GM12872 (cell line): ENCODE data around the gene UBN1.

ENCODE experiments used
- TF ChIP-seq, protein P1 (sequence below): IDR thresholded peaks from 3 replicates; pipeline ENCODE4 v1.5.1; 2011; ENCODE audit warnings: low read depth, mild to moderate bottlenecking, low read length, moderate library complexity; ENCODE audit not compliant: insufficient read depth

Gene UBN1

DNA sequence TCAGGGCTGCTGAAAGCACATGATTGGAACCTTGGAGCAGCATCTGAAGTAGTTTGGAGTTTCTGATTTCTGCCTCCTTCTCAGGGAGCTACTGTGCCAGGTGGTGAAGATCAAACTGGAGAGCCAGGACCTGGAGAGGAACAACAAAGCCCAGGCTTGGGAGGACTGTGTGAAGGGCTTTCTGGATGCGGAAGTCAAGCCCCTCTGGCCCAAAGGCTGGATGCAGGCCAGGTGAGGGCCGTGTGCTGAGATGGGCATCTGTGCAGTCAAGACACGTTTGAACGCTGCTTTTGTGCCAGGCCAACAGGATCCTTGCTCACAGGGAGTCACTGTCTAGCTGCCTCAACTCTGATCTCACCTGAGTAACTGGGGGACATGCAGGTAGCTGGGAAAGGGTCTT, 23.8 kb downstream of the UBN1 start:
- TF ChIP-seq, protein P1, sequence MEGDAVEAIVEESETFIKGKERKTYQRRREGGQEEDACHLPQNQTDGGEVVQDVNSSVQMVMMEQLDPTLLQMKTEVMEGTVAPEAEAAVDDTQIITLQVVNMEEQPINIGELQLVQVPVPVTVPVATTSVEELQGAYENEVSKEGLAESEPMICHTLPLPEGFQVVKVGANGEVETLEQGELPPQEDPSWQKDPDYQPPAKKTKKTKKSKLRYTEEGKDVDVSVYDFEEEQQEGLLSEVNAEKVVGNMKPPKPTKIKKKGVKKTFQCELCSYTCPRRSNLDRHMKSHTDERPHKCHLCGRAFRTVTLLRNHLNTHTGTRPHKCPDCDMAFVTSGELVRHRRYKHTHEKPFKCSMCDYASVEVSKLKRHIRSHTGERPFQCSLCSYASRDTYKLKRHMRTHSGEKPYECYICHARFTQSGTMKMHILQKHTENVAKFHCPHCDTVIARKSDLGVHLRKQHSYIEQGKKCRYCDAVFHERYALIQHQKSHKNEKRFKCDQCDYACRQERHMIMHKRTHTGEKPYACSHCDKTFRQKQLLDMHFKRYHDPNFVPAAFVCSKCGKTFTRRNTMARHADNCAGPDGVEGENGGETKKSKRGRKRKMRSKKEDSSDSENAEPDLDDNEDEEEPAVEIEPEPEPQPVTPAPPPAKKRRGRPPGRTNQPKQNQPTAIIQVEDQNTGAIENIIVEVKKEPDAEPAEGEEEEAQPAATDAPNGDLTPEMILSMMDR: no peak

DNA sequence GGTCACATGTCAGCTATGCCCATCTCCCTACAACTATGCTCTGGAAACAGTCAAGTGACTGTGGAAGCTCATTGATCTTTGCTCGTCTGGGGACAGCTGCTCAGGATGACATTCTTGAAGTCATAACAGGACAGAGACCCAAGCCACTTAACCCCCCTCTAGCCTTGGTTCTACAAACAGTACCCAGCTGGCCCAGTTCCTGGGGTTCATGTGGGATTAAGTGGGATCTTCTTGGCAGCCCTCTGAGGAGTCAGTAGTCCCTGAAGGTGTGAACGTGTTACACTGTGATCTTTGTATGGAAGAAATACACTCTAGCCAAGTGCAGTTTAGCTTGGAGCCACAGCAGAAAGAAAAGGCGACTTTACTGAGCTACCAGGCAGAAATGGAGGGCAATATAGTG, 25.8 kb downstream of the UBN1 start:
- TF ChIP-seq, protein P1: no peak

DNA sequence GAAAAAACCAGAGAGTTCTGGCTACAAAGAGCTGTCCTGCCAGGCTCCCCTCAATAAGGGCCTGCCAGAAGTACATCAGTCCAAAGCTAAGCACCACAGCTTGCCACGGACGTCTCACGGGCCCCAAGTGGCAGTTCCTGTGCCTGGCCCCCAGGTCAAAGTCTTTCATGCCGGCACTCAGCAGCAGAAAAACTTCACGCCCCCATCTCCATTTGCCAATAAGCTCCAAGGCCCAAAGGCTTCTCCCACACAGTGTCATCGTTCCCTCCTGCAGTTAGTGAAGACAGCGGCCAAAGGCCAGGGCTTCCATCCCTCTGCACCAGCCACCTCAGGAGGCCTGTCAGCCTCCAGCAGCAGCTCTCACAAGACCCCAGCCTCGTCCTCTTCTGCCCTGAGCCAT, 27.4 kb downstream of the UBN1 start:
- TF ChIP-seq, protein P1: no peak

DNA sequence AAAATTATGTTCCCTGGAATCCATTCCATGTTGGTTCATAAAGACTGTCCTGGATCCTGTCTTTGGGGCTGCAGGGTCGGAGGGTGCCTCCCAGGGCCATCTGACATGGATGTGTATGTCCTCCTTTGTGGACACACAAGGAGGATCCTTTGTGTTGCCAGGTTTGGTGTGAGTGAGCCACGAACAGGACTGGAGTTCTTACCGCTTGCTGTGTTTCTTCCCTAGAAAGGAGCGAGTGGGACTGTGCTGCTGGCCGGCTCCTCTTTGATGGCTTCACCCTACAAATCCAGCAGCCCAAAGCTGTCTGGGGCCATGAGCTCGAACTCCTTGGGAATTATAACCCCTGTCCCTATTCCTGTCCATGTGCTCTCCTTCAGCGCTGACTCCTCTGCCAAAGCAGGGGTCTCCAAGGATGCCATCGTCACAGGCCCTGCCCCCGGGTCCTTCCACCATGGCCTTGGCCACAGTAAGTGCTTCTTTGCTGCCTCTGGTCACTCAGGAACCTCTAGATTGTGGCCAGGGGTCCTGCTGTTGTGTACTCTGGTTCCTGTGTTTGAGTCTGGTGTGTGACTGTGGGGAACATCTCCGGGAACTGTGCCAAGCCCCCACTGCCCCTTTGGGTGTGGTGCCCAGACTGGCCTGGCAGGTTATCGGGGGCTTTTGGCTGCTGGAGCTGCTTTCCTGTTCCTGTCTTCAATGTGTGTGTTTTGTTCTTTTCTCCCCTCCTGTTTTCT, 29.5 kb downstream of the UBN1 start:
- TF ChIP-seq, protein P1: no peak

DNA sequence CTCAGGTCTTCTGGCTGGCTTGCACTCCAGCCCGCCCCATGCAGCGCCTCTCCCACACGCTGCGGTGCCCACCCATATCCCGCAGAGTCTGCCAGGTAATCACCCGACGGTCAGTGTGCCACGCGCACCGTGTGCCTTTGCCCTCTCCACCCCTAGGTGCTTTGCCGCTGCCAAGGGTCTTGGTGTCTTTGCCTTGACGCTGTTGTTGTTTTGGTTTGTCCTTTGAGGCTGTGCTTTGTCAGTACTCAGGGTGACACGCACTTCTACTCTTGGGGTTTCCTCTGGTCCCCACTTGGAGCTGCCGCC, 30.1 kb downstream of the UBN1 start:
- TF ChIP-seq, protein P1: no peak

DNA sequence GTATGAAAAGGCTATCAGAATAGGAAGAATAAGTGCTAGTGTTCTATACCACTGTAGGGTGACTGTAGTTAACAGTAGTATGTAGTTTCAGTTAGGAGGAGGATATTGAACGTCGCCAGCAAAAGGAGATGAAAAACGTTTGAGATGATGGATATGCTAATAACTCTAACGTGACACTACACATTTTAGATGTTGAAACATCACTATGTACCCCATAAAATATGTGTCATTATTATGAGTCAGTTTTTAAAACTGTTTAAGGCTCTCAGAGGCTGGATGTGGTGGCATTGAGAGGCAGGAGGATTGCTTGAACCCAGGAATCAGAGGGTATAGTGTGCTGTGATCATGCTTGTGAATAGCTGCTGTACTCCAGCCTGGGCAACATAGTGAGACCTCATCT, 31.8 kb downstream of the UBN1 start:
- TF ChIP-seq, protein P1: no peak

DNA sequence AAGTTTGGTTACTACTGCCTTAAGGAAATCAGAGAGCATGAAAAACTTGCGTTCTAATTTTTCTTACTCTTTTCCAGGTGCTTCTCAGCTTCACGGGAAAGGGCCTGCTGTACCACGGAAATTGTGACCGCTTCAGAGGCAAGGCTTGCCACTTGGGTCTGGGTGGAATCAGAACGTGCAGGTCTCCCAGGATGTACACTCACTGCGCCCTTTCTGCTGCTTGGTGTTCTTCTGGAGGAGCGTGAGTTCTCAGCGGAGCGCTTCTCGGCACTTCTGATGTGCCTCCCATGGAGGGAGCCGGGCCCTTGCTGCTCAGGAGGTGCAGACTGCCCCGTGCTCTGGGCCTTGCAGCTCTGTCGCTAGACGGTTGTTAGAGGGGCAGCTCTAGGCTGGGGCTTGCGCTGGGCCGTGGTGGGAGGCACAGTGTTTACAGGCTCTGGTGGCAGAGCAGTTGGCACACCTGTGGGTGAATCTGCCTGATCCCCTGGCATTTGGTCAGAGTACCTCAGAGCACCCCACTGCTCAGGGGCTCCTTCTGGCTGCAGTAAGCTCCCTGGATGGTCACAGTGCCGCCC, 32.8 kb downstream of the UBN1 start:
- TF ChIP-seq, protein P1: no peak
